H1 (cell line): Measurements from ENCODE around the gene SPECC1. TPM values are rescaled to one million over a fixed set of nuclear protein-coding genes. Genes with fewer than 3 reads are reported as not detected.

Experiments used
- CTCF ChIA-PET: fragments of 300-600 bp; sonication (Branson Sonifier 250); formaldehyde crosslinking; loops from one replicate; lab custom pipeline; 2021; ENCODE audit not compliant: partially characterized antibody; lab: Charles Lee
- POLR2A ChIA-PET: fragments of 300-600 bp; sonication (Branson Sonifier 250); formaldehyde crosslinking; loops from one replicate; lab custom pipeline; 2021; ENCODE audit warnings: inconsistent platforms; ENCODE audit not compliant: partially characterized antibody; lab: Charles Lee
- DNase-seq, 2 experiments: peaks; one replicate each; pipeline versions ENCODE4 v3.0.0 to v3.0.0-alpha.2; 2010 to 2022; ENCODE audit warnings: low spot score in 2 of 2, low read depth in 1 of 2, mixed read lengths in 1 of 2
- FAIRE-seq: peaks from 2 replicates; lab custom pipeline; 2011; peaks lifted over from hg19 to GRCh38; lab: Jason Lieb, UNC
- H2AFZ ChIP-seq: 2 replicates; pipeline ENCODE4 v1.8.1; 2012; ENCODE audit warnings: low read length, inconsistent platforms
- H2AK5ac ChIP-seq: 2 replicates; pipeline ENCODE4 v1.6.1; 2013; ENCODE audit warnings: low read depth, low read length
- H2BK120ac ChIP-seq: replicated peaks from 2 replicates; pipeline ENCODE3; 2013; ENCODE audit warnings: low read depth, low read length, inconsistent platforms
- H2BK12ac ChIP-seq: 2 replicates; pipeline ENCODE4 v1.6.1; 2013; ENCODE audit warnings: low read depth, low read length
- H2BK15ac ChIP-seq: 2 replicates; pipeline ENCODE4 v1.6.1; 2013; ENCODE audit warnings: low read length
- H2BK20ac ChIP-seq: 2 replicates; pipeline ENCODE4 v1.6.1; 2013; ENCODE audit warnings: low read length
- H2BK5ac ChIP-seq: 2 replicates; pipeline ENCODE4 v1.6.1; 2013; ENCODE audit warnings: low read depth, low read length
- H3K14ac ChIP-seq: 2 replicates; pipeline ENCODE4 v1.6.1; 2013; ENCODE audit warnings: inconsistent platforms; ENCODE audit not compliant: insufficient read length
- H3K18ac ChIP-seq: 2 replicates; pipeline ENCODE4 v1.6.1; 2013; ENCODE audit warnings: low read length; ENCODE audit errors: extremely low read depth
- H3K23ac ChIP-seq: 2 replicates; pipeline ENCODE4 v1.6.1; 2013; ENCODE audit warnings: inconsistent platforms; ENCODE audit not compliant: insufficient read length
- H3K23me2 ChIP-seq: 2 replicates; pipeline ENCODE4 v1.6.1; 2013; ENCODE audit warnings: low read depth, low read length
- H3K27ac ChIP-seq: 2 replicates; pipeline ENCODE4 v1.6.1; 2011; ENCODE audit warnings: low read depth, low read length, inconsistent platforms
- H3K27me3 ChIP-seq, 4 experiments: replicated peaks in 1 of 4; 1 replicate in 1 of 4; 2 replicates in 3 of 4; pipeline versions ENCODE4 v1.6.1 to v1.8.1; 2011 to 2013; ENCODE audit warnings: low read length in 3 of 4, mild to moderate bottlenecking in 3 of 4, inconsistent platforms in 2 of 4, mixed read lengths in 2 of 4, moderate library complexity in 1 of 4; ENCODE audit not compliant: control insufficient read depth in 3 of 4, insufficient read depth in 3 of 4; ENCODE audit errors: extremely low read depth in 1 of 4
- H3K36me3 ChIP-seq, 4 experiments: 2 replicates each; pipeline versions ENCODE4 v1.6.1 to v1.8.1; 2011 to 2013; ENCODE audit warnings: mild to moderate bottlenecking in 4 of 4, low read length in 3 of 4, moderate library complexity in 2 of 4, control low read depth in 1 of 4, inconsistent platforms in 1 of 4; ENCODE audit not compliant: insufficient read depth in 4 of 4, control insufficient read depth in 2 of 4
- H3K4ac ChIP-seq: replicated peaks from 2 replicates; pipeline ENCODE3; 2013; ENCODE audit warnings: low read length, low read depth, mixed read lengths, inconsistent platforms; ENCODE audit not compliant: insufficient read length
- H3K4me1 ChIP-seq, 4 experiments: replicated peaks in 1 of 4; 1 replicate in 1 of 4; 2 replicates in 3 of 4; pipeline versions ENCODE4 v1.6.1 to v1.8.1; 2011 to 2013; ENCODE audit warnings: low read length in 3 of 4, inconsistent platforms in 2 of 4, mixed read lengths in 1 of 4; ENCODE audit not compliant: insufficient read depth in 4 of 4, control insufficient read depth in 3 of 4
- H3K4me2 ChIP-seq, 2 experiments: 2 replicates each; pipeline versions ENCODE4 v1.6.1 to v1.8.1; 2011 to 2013; ENCODE audit warnings: low read depth in 2 of 2, low read length in 2 of 2, control low read depth in 1 of 2, inconsistent platforms in 1 of 2, mild to moderate bottlenecking in 1 of 2; ENCODE audit not compliant: insufficient read depth in 1 of 2
- H3K4me3 ChIP-seq, 4 experiments: fragments of 200-600, 300-600 bp in 1 of 4; sonication (generic), shearing (Covaris generic), sonication (Bioruptor Twin) in 1 of 4; 2 replicates each; pipeline versions ENCODE4 v1.5.1 to v1.8.1; 2011 to 2016; ENCODE audit warnings: low read length in 4 of 4, low read depth in 3 of 4, control low read depth in 2 of 4, inconsistent platforms in 2 of 4, mild to moderate bottlenecking in 2 of 4, mixed read lengths in 1 of 4, moderate library complexity in 1 of 4; ENCODE audit not compliant: insufficient read depth in 2 of 4; ENCODE audit errors: extremely low read depth in 1 of 4
- H3K56ac ChIP-seq: replicated peaks from 2 replicates; pipeline ENCODE3; 2013; ENCODE audit warnings: low read depth, mild to moderate bottlenecking, mixed read lengths, low read length, inconsistent platforms; ENCODE audit not compliant: insufficient read length
- H3K79me1 ChIP-seq: 2 replicates; pipeline ENCODE4 v1.6.1; 2013; ENCODE audit warnings: low read depth, low read length, control low read depth
- H3K79me2 ChIP-seq, 2 experiments: 2 replicates each; pipeline versions ENCODE4 v1.6.1 to v1.8.1; 2012 to 2013; ENCODE audit warnings: low read length in 2 of 2, mild to moderate bottlenecking in 2 of 2, inconsistent platforms in 1 of 2; ENCODE audit not compliant: insufficient read depth in 2 of 2, control insufficient read depth in 1 of 2
- H3K9ac ChIP-seq, 4 experiments: replicated peaks in 1 of 4; 1 replicate in 1 of 4; 2 replicates in 3 of 4; pipeline versions ENCODE4 v1.6.1 to v1.8.1; 2011 to 2013; ENCODE audit warnings: low read depth in 3 of 4, low read length in 3 of 4, control low read depth in 2 of 4, mild to moderate bottlenecking in 2 of 4, moderate library complexity in 2 of 4, inconsistent platforms in 1 of 4; ENCODE audit errors: extremely low read depth in 1 of 4
- H3K9me3 ChIP-seq, 2 experiments: 2 replicates each; pipeline versions ENCODE4 v1.6.1 to v1.8.1; 2012 to 2013; ENCODE audit warnings: mild to moderate bottlenecking in 2 of 2, moderate library complexity in 2 of 2, control low read depth in 1 of 2, inconsistent platforms in 1 of 2, low read depth in 1 of 2, low read length in 1 of 2, mixed read lengths in 1 of 2; ENCODE audit not compliant: insufficient read depth in 2 of 2
- H4K20me1 ChIP-seq, 2 experiments: replicated peaks in 1 of 2; 2 replicates each; pipeline versions ENCODE3 to v1.8.1; 2011 to 2013; ENCODE audit warnings: inconsistent platforms in 2 of 2, low read length in 2 of 2, mild to moderate bottlenecking in 1 of 2; ENCODE audit not compliant: insufficient read depth in 2 of 2, control insufficient read depth in 1 of 2
- H4K5ac ChIP-seq: 2 replicates; pipeline ENCODE4 v1.6.1; 2013; ENCODE audit warnings: low read length, low read depth, mixed read lengths, inconsistent platforms; ENCODE audit not compliant: insufficient read length
- H4K8ac ChIP-seq: 2 replicates; pipeline ENCODE4 v1.8.0; 2013; ENCODE audit warnings: mild to moderate bottlenecking, moderate library complexity, low read length, inconsistent platforms; ENCODE audit not compliant: insufficient read depth; ENCODE audit errors: extremely low read depth
- H4K91ac ChIP-seq: replicated peaks from 2 replicates; pipeline ENCODE3; 2013; ENCODE audit warnings: low read length, mixed read lengths, inconsistent platforms; ENCODE audit not compliant: insufficient read length
- CREB1 ChIP-seq: IDR thresholded peaks from 2 replicates; pipeline ENCODE4 v1.6.1; 2012; ENCODE audit warnings: inconsistent platforms
- WGBS, 2 experiments: shearing (Covaris generic) in 1 of 2; methylation state at CpG; one replicate each; pipeline versions ENCODE4 v1.1.6 to v1.1.7; 2013 to 2015; ENCODE audit warnings: low lambda C conversion rate in 2 of 2, mixed read lengths in 2 of 2, inconsistent platforms in 1 of 2, low coverage in 1 of 2, missing lambda C conversion rate in 1 of 2; ENCODE audit not compliant: insufficient replicate concordance in 2 of 2, insufficient coverage in 1 of 2, insufficient read length in 1 of 2; ENCODE audit errors: extremely low coverage in 1 of 2, missing lambda C conversion rate in 1 of 2; 5-methylcytosine and 5-hydroxymethylcytosine counted together
- polyA plus RNA-seq, 7 experiments: library from polyadenylated mRNA; depleted of rRNA in 3 of 7; stranded (reverse) in 5 of 7; unstranded in 2 of 7; fragments of >200 nt in 5 of 7; fragments of 200-250 nt in 2 of 7; gene quantifications; 1 replicate in 5 of 7; 2 replicates in 1 of 7; 4 replicates in 1 of 7; pipeline versions ENCODE4 v1.2.1 to v1.2.3, GENCODE V29; 2011 to 2013; ENCODE audit warnings: missing spikeins in 2 of 7, mixed read lengths in 2 of 7
- total RNA-seq: library from RNA; stranded (reverse); fragmentation: NEBNext Ultra II Directional; extraction: Animal tissue kit (Norgen Biotek cat#: 25700); gene quantifications from 2 replicates; pipeline ENCODE4 v1.2.1, GENCODE V29; 2021

Gene SPECC1
- total and polyA plus RNA-seq, 2 of the 8 experiments (the other 6 are each of a cell fraction or from before 2014, with no cell fraction given) = 35.8 to 87.9 TPM

GRCh38 chr17:20271011-20271610 lies 262.0 kb downstream of the SPECC1 start:
- Histone ChIP-seq H2AK5ac (no peak overlapping the region), H4K5ac (no peak overlapping the region), H2BK12ac (no peak overlapping the region), H3K23me2 (no peaks in the 10 kb centered on the region), H2BK15ac (no peak overlapping the region), H2BK5ac (no peak overlapping the region), H3K27ac (no peak overlapping the region), H2AFZ (no peak overlapping the region), H4K20me1 (no peaks in the 10 kb centered on the region), H4K8ac (no peak overlapping the region), H3K4me2 (no peak overlapping the region), H3K4ac (no peak overlapping the region), H3K79me1 (0 out of 2 replicates have a peak, but pooled peaks cover 2% of the 10 kb centered on the region), H2BK20ac (no peak overlapping the region), H3K14ac (no peak overlapping the region), H3K9ac (no peak overlapping the region), H3K36me3 (peaks cover 0 to 4% (median 0%) of the 10 kb centered on the region in 4 experiments; a peak in 1 of 8 replicates), H2BK120ac (no peak overlapping the region), H3K56ac (no peak overlapping the region), H3K4me1 (no peaks in the 10 kb centered on the region), H3K4me3 (no peak overlapping the region), H3K18ac (no peak overlapping the region), H3K23ac (no peak overlapping the region), H3K9me3 (no peaks in the 10 kb centered on the region), H3K79me2 (no peaks in the 10 kb centered on the region), H4K91ac (no peak overlapping the region), H3K27me3 (no peaks in the 10 kb centered on the region)
- 73% methylated on average over 5 of the region's 5 CpGs; no CpG with 5 or more reads in 1 of the 2 experiments for WGBS, 2 experiments
- CTCF ChIA-PET = interaction anchor here (0.8 kb wide), 2 partner anchors 47 to 146 kb away, joined by 3 to 4 read pairs; no protein-coding TSS in a partner anchor
- FAIRE-seq (no peak), DNase-seq (no peak)
- TF ChIP-seq CREB1 = no peak
- POLR2A ChIA-PET = no interaction called here
